GM23338 (cell line): Measurements from ENCODE around the gene PDLIM5.

ENCODE experiments used
- CREB1 ChIP-seq: fragments of 250-450 bp; sonication (Bioruptor Pico); IDR thresholded peaks from 2 replicates; pipeline ENCODE4 v1.5.0; 2020; ENCODE audit warnings: low read depth, mild to moderate bottlenecking, moderate library complexity
- EZH2 ChIP-seq: fragments of 200-600 bp; sonication (generic); IDR thresholded peaks from one replicate; pipeline ENCODE4 v1.8.0; 2017; ENCODE audit warnings: antibody characterized with exemption, mild to moderate bottlenecking, low read depth; ENCODE audit not compliant: unreplicated experiment
- EZH2phosphoT487 ChIP-seq: fragments of 200-600 bp; sonication (generic); IDR thresholded peaks from one replicate; pipeline ENCODE4 v1.8.1; 2018; ENCODE audit warnings: antibody characterized with exemption; ENCODE audit not compliant: unreplicated experiment
- JUNB ChIP-seq: IDR thresholded peaks from one replicate; pipeline ENCODE4 v1.6.1; 2016; ENCODE audit warnings: antibody characterized with exemption; ENCODE audit not compliant: unreplicated experiment
- POLR2AphosphoS5 ChIP-seq: IDR thresholded peaks from 2 replicates; pipeline ENCODE4 v1.6.1; 2016; ENCODE audit warnings: antibody characterized with exemption, low read depth
- ZNF331 ChIP-seq: fragments of 250-450 bp; sonication (Bioruptor Pico); IDR thresholded peaks from 2 replicates; pipeline ENCODE4 v1.5.0; 2020; ENCODE audit warnings: low read depth, mild to moderate bottlenecking, moderate library complexity
- TF ChIP-seq, protein P1 (sequence below), 2 experiments: fragments of 200-600 bp in 1 of 2; sonication (generic) in 1 of 2; conservative IDR thresholded peaks; 2 replicates each; pipeline versions ENCODE4 v1.5.1 to v1.6.1; 2016 to 2017; ENCODE audit warnings: antibody characterized with exemption in 2 of 2, low read depth in 2 of 2, mild to moderate bottlenecking in 2 of 2, moderate library complexity in 1 of 2
- TF ChIP-seq, protein P2 (sequence below): IDR thresholded peaks from 2 replicates; pipeline ENCODE4 v1.6.1; 2016; ENCODE audit warnings: antibody characterized with exemption
- TF ChIP-seq, protein P3 (sequence below): IDR thresholded peaks from one replicate; pipeline ENCODE4 v1.6.1; 2018; ENCODE audit warnings: antibody characterized with exemption; ENCODE audit not compliant: unreplicated experiment

DNA sequence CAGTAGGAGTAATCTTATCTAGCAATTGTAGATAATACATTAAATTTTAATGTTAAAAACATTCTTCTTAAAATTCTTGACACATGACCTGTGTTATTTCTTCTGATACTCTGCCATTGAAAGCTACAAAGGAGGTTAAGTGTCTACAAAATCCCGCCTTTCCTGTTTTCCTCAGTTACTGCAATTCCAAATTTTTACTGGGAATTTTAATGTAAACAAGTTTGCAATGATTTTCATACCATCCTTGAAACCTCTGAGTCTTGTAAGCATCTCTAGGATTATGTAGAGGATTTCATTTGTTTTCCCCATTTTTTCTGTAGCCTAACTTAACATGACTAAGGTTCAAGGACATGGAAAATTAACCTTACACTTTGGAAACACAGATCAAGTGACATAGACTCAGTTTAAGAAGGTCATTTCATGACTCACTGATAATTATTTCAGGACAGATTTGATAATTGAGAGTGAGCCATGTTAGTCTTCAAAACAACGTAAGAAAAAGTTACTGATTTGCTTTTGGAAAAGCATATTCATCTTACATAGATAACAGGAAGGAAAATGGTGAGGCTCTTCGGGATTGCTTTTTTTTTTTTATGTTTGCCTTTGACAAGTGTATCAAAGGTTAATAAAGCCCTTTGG lies 39.6 kb upstream of the PDLIM5 start:
- TF ChIP-seq, protein P1, sequence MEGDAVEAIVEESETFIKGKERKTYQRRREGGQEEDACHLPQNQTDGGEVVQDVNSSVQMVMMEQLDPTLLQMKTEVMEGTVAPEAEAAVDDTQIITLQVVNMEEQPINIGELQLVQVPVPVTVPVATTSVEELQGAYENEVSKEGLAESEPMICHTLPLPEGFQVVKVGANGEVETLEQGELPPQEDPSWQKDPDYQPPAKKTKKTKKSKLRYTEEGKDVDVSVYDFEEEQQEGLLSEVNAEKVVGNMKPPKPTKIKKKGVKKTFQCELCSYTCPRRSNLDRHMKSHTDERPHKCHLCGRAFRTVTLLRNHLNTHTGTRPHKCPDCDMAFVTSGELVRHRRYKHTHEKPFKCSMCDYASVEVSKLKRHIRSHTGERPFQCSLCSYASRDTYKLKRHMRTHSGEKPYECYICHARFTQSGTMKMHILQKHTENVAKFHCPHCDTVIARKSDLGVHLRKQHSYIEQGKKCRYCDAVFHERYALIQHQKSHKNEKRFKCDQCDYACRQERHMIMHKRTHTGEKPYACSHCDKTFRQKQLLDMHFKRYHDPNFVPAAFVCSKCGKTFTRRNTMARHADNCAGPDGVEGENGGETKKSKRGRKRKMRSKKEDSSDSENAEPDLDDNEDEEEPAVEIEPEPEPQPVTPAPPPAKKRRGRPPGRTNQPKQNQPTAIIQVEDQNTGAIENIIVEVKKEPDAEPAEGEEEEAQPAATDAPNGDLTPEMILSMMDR (conservative IDR thresholded peaks at IDR 0.05; ENCODE audit: low read depth in 2 of 2): no peak
- TF ChIP-seq EZH2 (no peak), JUNB (no peak), EZH2phosphoT487 (no peak), CREB1 (no peak), POLR2AphosphoS5 (no peak), ZNF331 (CRISPR knock-in tag) (no peak)
- TF ChIP-seq, protein P2, sequence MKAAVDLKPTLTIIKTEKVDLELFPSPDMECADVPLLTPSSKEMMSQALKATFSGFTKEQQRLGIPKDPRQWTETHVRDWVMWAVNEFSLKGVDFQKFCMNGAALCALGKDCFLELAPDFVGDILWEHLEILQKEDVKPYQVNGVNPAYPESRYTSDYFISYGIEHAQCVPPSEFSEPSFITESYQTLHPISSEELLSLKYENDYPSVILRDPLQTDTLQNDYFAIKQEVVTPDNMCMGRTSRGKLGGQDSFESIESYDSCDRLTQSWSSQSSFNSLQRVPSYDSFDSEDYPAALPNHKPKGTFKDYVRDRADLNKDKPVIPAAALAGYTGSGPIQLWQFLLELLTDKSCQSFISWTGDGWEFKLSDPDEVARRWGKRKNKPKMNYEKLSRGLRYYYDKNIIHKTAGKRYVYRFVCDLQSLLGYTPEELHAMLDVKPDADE: no peak
- TF ChIP-seq, protein P3, sequence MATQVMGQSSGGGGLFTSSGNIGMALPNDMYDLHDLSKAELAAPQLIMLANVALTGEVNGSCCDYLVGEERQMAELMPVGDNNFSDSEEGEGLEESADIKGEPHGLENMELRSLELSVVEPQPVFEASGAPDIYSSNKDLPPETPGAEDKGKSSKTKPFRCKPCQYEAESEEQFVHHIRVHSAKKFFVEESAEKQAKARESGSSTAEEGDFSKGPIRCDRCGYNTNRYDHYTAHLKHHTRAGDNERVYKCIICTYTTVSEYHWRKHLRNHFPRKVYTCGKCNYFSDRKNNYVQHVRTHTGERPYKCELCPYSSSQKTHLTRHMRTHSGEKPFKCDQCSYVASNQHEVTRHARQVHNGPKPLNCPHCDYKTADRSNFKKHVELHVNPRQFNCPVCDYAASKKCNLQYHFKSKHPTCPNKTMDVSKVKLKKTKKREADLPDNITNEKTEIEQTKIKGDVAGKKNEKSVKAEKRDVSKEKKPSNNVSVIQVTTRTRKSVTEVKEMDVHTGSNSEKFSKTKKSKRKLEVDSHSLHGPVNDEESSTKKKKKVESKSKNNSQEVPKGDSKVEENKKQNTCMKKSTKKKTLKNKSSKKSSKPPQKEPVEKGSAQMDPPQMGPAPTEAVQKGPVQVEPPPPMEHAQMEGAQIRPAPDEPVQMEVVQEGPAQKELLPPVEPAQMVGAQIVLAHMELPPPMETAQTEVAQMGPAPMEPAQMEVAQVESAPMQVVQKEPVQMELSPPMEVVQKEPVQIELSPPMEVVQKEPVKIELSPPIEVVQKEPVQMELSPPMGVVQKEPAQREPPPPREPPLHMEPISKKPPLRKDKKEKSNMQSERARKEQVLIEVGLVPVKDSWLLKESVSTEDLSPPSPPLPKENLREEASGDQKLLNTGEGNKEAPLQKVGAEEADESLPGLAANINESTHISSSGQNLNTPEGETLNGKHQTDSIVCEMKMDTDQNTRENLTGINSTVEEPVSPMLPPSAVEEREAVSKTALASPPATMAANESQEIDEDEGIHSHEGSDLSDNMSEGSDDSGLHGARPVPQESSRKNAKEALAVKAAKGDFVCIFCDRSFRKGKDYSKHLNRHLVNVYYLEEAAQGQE: no peak
